Endothelial cell (in vitro differentiated cells): Measurements from ENCODE around the gene SHROOM1. TPM values are rescaled to one million over a fixed set of nuclear protein-coding genes. Genes with fewer than 3 reads are reported as not detected.
A peak's percentile ranks its signal among the peaks of the same experiment; 100 is the strongest.

Source experiments
- DNase-seq: peaks from one replicate; pipeline ENCODE4 v3.0.0; 2021; ENCODE audit warnings: low spot score
- H3K27ac Mint-ChIP-seq: one replicate; pipeline ENCODE4 v1.8.0; 2021; ENCODE audit warnings: mixed read lengths, inconsistent platforms; ENCODE audit not compliant: unreplicated experiment
- H3K27me3 Mint-ChIP-seq: one replicate; pipeline ENCODE4 v1.8.0; 2021; ENCODE audit warnings: mild to moderate bottlenecking, moderate library complexity, mixed read lengths, inconsistent platforms; ENCODE audit not compliant: unreplicated experiment
- H3K36me3 Mint-ChIP-seq: one replicate; pipeline ENCODE4 v1.8.0; 2021; ENCODE audit warnings: mild to moderate bottlenecking, low read depth, mixed read lengths, inconsistent platforms; ENCODE audit not compliant: unreplicated experiment
- H3K4me1 Mint-ChIP-seq: one replicate; pipeline ENCODE4 v1.8.0; 2021; ENCODE audit warnings: mild to moderate bottlenecking, mixed read lengths, inconsistent platforms; ENCODE audit not compliant: unreplicated experiment
- H3K4me3 Mint-ChIP-seq: one replicate; pipeline ENCODE4 v1.8.0; 2021; ENCODE audit warnings: mild to moderate bottlenecking, mixed read lengths, inconsistent platforms; ENCODE audit not compliant: unreplicated experiment
- H3K9me3 Mint-ChIP-seq: one replicate; pipeline ENCODE4 v1.8.0; 2021; ENCODE audit warnings: mixed read lengths, inconsistent platforms; ENCODE audit not compliant: unreplicated experiment
- total RNA-seq: library from RNA; stranded (reverse); fragmentation: NEBNext Ultra II Directional; extraction: Animal tissue kit (Norgen Biotek cat#: 25700); gene quantifications from one replicate; pipeline ENCODE4 v1.2.1, GENCODE V29; 2021; ENCODE audit not compliant: unreplicated experiment
- TF ChIP-seq, protein P1 (sequence below): fragments of 200-600 bp; sonication (generic); IDR thresholded peaks from one replicate; pipeline ENCODE4 v1.5.0; 2021; ENCODE audit warnings: antibody characterized with exemption; ENCODE audit not compliant: unreplicated experiment

Gene SHROOM1
- total RNA-seq, 1 donor from 2014 or later: 5.6 TPM

DNA sequence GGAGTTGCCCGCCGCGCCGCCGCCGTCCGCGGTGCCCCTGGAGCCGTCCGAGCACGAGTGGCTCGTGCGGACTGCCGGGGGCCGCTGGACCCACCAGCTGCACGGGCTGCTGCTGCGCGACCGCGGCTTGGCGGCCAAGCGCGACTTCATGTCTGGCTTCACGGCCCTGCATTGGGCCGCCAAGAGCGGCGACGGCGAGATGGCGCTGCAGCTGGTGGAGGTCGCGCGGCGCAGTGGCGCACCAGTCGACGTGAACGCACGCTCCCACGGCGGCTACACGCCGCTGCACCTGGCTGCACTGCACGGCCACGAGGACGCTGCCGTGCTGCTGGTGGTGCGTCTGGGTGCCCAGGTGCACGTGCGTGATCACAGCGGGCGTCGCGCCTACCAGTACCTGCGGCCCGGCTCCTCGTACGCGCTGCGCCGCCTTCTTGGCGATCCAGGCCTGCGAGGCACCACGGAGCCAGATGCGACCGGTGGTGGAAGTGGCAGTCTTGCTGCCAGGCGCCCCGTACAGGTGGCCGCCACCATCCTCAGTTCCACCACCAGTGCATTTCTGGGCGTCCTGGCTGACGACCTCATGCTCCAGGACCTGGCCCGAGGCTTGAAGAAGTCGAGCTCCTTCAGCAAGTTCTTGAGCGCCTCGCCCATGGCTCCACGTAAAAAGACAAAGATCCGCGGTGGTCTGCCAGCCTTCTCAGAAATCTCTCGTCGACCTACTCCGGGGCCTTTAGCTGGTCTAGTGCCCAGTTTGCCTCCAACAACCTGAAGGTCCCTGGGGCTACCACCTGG is 15.7 kb downstream of the SHROOM1 start:
- no peak for DNase-seq
- TF ChIP-seq, protein P1, sequence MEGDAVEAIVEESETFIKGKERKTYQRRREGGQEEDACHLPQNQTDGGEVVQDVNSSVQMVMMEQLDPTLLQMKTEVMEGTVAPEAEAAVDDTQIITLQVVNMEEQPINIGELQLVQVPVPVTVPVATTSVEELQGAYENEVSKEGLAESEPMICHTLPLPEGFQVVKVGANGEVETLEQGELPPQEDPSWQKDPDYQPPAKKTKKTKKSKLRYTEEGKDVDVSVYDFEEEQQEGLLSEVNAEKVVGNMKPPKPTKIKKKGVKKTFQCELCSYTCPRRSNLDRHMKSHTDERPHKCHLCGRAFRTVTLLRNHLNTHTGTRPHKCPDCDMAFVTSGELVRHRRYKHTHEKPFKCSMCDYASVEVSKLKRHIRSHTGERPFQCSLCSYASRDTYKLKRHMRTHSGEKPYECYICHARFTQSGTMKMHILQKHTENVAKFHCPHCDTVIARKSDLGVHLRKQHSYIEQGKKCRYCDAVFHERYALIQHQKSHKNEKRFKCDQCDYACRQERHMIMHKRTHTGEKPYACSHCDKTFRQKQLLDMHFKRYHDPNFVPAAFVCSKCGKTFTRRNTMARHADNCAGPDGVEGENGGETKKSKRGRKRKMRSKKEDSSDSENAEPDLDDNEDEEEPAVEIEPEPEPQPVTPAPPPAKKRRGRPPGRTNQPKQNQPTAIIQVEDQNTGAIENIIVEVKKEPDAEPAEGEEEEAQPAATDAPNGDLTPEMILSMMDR: no peak
- no peak overlapping the region for H3K27ac Mint-ChIP-seq
- peaks cover 6% of the 10 kb centered on the region for H3K4me1 Mint-ChIP-seq
- H3K4me3 Mint-ChIP-seq: peak overlapping the region; percentile 51
- H3K36me3 Mint-ChIP-seq: no peaks in the 10 kb centered on the region
- peaks cover 6% of the 10 kb centered on the region for H3K27me3 Mint-ChIP-seq
- no peaks in the 10 kb centered on the region for H3K9me3 Mint-ChIP-seq

DNA sequence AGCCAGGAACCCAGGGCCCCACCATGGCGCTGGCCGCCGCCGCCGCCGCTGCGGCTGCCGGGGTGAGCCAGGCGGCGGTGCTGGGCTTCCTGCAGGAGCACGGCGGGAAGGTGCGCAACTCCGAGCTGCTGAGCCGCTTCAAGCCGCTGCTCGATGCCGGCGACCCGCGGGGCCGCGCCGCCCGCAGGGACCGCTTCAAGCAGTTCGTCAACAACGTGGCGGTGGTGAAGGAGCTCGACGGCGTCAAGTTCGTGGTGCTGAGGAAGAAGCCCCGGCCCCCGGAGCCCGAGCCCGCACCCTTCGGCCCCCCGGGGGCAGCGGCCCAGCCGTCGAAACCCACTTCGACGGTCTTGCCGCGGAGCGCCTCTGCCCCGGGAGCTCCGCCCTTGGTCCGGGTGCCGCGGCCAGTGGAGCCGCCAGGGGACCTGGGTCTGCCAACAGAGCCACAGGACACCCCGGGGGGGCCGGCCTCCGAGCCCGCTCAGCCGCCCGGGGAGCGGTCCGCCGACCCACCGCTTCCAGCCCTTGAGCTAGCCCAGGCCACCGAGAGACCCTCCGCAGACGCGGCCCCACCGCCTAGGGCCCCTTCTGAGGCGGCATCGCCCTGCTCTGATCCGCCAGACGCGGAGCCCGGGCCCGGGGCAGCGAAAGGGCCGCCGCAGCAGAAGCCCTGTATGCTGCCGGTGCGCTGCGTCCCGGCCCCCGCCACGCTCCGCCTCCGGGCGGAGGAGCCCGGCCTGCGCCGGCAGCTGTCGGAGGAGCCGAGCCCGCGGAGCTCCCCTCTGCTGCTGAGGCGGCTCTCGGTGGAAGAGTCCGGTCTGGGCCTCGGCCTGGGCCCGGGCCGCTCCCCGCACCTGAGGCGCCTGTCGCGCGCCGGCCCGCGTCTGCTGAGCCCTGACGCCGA is 16.6 kb downstream of the SHROOM1 start:
- Mint-ChIP-seq H3K27me3 (peaks cover 6% of the 10 kb centered on the region), H3K27ac (no peak overlapping the region), H3K4me1 (peaks cover 6% of the 10 kb centered on the region), H3K4me3 (no peak overlapping the region), H3K36me3 (no peaks in the 10 kb centered on the region), H3K9me3 (no peaks in the 10 kb centered on the region)
- TF ChIP-seq, protein P1: no peak
- DNase-seq: peak; percentile 38

DNA sequence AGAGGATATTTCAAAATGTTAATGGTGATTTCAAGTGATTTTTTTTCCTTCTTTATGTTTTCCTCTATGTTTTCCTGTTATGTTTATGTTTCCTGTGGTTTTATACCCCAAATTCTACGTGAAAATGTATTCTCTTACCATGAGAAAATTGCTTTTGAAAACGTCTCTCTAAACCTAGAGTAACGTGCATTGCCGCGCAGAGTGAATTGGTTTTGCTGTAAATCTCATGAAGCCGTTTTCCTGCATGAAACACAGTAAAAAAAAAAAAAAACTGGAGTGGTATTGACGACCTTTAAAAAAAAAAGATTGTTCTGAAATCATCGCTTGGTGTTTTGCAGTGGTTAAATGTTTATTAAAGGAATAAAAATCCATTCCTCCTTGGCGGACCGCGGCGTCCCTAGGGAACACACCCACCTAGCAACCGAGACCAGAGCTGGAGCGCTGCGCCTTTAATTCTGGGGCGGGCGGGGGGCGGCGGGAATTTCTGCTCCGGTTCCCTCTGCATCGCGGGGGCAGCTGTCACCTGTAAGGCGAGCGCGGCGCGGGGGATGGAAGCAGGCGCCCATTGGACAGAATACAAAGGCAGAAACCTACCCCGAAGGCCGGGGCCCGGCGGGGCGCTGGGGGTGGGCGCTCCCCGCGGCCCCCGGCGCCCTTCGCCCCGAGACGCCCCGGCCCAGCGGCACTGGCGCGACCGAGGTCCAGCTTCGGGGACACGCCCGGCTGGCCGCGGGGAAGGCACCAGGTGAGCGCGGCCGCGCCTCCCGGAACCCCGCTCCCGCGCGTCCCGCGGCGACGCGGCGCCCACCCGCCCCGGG is 17.5 kb downstream of the SHROOM1 start, which contains the start of gene SOWAHA:
Gene SOWAHA, plus strand, starts transcription at position 522 of the 818 bp plus-strand sequence. CDS start 320 bp downstream, outside the sequence.
- no peak for DNase-seq
- Mint-ChIP-seq H3K4me3 (peak within 1 kb of the TSS; percentile 62), H3K27me3 (peaks cover 6% of the 10 kb centered on the region), H3K9me3 (no peaks in the 10 kb centered on the region), H3K27ac (no peak within 1 kb of the TSS), H3K4me1 (peaks cover 6% of the 10 kb centered on the region), H3K36me3 (no peaks in the 10 kb centered on the region)
- TF ChIP-seq, protein P1: no peak

DNA sequence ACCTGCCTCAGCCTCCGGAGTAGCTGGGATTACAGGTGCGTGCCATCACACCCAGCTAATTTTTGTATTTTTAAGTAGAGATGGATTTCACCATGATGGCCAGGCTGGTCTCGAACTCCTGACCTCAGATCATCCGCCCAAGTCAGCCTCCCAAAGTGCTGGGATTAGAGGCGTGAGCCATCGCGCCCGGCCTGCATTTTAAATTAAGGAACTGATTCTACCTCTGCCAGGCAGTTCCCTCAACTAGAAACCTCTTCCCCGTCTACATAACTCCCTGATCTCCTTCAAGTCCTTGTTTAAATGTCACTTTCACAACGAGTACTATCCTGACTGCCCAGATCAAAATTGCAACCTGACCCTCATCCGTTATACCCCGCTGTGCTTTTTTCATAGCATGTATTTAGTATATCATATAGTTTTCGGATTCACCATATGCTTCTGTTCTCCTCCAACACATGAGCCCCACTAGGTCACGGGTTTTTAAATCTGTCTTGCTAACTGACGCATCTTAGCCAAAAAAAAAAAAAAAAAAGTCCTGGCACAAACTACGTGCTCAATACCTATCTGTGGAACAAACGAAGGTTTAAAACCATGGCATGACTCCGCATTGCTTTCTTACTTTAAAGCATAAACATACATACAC is 18.2 kb downstream of the SHROOM1 start:
- TF ChIP-seq, protein P1: no peak
- H3K27me3 Mint-ChIP-seq: peaks cover 6% of the 10 kb centered on the region
- no peak overlapping the region for H3K4me3 Mint-ChIP-seq
- no peaks in the 10 kb centered on the region for H3K36me3 Mint-ChIP-seq
- H3K27ac Mint-ChIP-seq: no peak overlapping the region
- DNase-seq: no peak
- peaks cover 6% of the 10 kb centered on the region for H3K4me1 Mint-ChIP-seq
- no peaks in the 10 kb centered on the region for H3K9me3 Mint-ChIP-seq
